MM.1S (cell line): Measurements from ENCODE around the gene CLCN7.

Experiments
- DNase-seq: peaks from one replicate; pipeline ENCODE4 v3.0.0-alpha.2; 2015
- H2AFZ ChIP-seq: fragments of 300-600 bp; sonication (generic); 2 replicates; pipeline ENCODE4 v1.6.0; 2016; ENCODE audit warnings: antibody characterized with exemption, low read length
- H3F3A ChIP-seq: fragments of 300-600 bp; sonication (generic); 2 replicates; pipeline ENCODE4 v1.6.1; 2016; ENCODE audit warnings: mild to moderate bottlenecking, antibody characterized with exemption, low read length, moderate library complexity, mixed read lengths; ENCODE audit not compliant: insufficient read depth
- H3K27ac ChIP-seq: fragments of 300-600 bp; sonication (generic); 2 replicates; pipeline ENCODE4 v1.5.1; 2016; ENCODE audit warnings: mild to moderate bottlenecking, low read length
- H3K27me3 ChIP-seq: fragments of 300-600 bp; sonication (generic); replicated peaks from 2 replicates; pipeline ENCODE4 v1.6.0; 2016; ENCODE audit warnings: low read length; ENCODE audit not compliant: insufficient read depth
- H3K36me3 ChIP-seq: fragments of 300-600 bp; sonication (generic); replicated peaks from 2 replicates; pipeline ENCODE4 v1.6.1; 2016; ENCODE audit warnings: mild to moderate bottlenecking, low read length, mixed read lengths; ENCODE audit not compliant: insufficient read depth
- H3K4me1 ChIP-seq: fragments of 300-600 bp; sonication (generic); 2 replicates; pipeline ENCODE4 v1.6.1; 2016; ENCODE audit warnings: low read length, mixed read lengths
- H3K4me2 ChIP-seq: fragments of 300-600 bp; sonication (generic); 2 replicates; pipeline ENCODE4 v1.6.0; 2016; ENCODE audit warnings: low read depth, low read length
- H3K4me3 ChIP-seq: fragments of 300-600 bp; sonication (generic); 2 replicates; pipeline ENCODE4 v1.5.1; 2016; ENCODE audit warnings: low read length, mixed read lengths
- H3K79me2 ChIP-seq: fragments of 300-600 bp; sonication (generic); 2 replicates; pipeline ENCODE4 v1.6.1; 2016; ENCODE audit warnings: mixed run types, low read length, mixed read lengths
- H3K9ac ChIP-seq: fragments of 300-600 bp; sonication (generic); 2 replicates; pipeline ENCODE4 v1.6.1; 2016; ENCODE audit warnings: low read length, mixed read lengths
- H3K9me2 ChIP-seq: fragments of 300-600 bp; sonication (generic); replicated peaks from 2 replicates; pipeline ENCODE4 v1.6.1; 2016; ENCODE audit warnings: mild to moderate bottlenecking, low read length, mixed read lengths; ENCODE audit not compliant: insufficient read depth
- H3K9me3 ChIP-seq: fragments of 300-600 bp; sonication (generic); replicated peaks from 2 replicates; pipeline ENCODE4 v1.6.1; 2016; ENCODE audit warnings: mild to moderate bottlenecking, low read length, mixed read lengths; ENCODE audit not compliant: insufficient read depth
- H4K20me1 ChIP-seq: fragments of 300-600 bp; sonication (generic); 2 replicates; pipeline ENCODE4 v1.6.1; 2016; ENCODE audit warnings: mild to moderate bottlenecking, low read length, moderate library complexity, mixed read lengths; ENCODE audit not compliant: insufficient read depth
- EZH2 ChIP-seq: fragments of 300-600 bp; sonication (generic); optimal IDR thresholded peaks from 2 replicates; pipeline ENCODE3; 2017; ENCODE audit warnings: low read depth, mild to moderate bottlenecking, antibody characterized with exemption, low read length, mixed read lengths
- EZH2phosphoT487 ChIP-seq: fragments of 300-600 bp; sonication (generic); IDR thresholded peaks from 2 replicates; pipeline ENCODE4 v1.6.1; 2018; ENCODE audit warnings: antibody characterized with exemption, low read length
- TF ChIP-seq, protein P1 (sequence below): fragments of 300-600 bp; sonication (generic); IDR thresholded peaks from 2 replicates; pipeline ENCODE4 v1.5.1; 2016; ENCODE audit warnings: antibody characterized with exemption, low read length, mixed read lengths

Gene CLCN7

DNA sequence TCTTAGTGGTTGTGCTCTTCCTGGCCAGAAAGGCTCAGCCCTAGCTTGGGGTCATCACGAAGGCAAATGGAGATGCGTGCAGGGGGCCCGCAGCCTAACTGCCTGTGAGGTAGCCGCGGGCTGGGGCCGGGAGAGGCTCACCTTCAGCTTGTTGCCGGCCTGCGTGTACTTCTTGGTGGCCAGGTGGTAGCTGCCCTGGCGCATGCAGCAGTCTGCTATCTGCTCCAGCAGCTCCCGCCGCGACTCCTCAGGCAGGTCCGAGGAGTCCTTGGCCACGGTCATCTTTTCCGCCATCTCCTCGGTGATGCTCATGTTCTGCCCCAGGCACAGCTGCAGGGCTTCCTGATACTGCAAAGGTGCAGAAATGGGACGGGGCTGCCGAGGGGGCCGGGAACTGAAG lies 45.6 kb upstream of the CLCN7 start:
- Histone ChIP-seq H3K9me2 (no peaks in the 10 kb centered on the region), H3K27me3 (peaks cover 60% of the 10 kb centered on the region), H3K4me2 (no peak overlapping the region), H4K20me1 (no peaks in the 10 kb centered on the region), H3K4me3 (no peak overlapping the region), H3K9me3 (no peaks in the 10 kb centered on the region), H3K9ac (no peak overlapping the region), H3K79me2 (no peaks in the 10 kb centered on the region), H3K27ac (no peak overlapping the region), H3K36me3 (no peaks in the 10 kb centered on the region), H3F3A (no peaks in the 10 kb centered on the region), H3K4me1 (no peaks in the 10 kb centered on the region), H2AFZ (no peak overlapping the region)
- TF ChIP-seq, protein P1, sequence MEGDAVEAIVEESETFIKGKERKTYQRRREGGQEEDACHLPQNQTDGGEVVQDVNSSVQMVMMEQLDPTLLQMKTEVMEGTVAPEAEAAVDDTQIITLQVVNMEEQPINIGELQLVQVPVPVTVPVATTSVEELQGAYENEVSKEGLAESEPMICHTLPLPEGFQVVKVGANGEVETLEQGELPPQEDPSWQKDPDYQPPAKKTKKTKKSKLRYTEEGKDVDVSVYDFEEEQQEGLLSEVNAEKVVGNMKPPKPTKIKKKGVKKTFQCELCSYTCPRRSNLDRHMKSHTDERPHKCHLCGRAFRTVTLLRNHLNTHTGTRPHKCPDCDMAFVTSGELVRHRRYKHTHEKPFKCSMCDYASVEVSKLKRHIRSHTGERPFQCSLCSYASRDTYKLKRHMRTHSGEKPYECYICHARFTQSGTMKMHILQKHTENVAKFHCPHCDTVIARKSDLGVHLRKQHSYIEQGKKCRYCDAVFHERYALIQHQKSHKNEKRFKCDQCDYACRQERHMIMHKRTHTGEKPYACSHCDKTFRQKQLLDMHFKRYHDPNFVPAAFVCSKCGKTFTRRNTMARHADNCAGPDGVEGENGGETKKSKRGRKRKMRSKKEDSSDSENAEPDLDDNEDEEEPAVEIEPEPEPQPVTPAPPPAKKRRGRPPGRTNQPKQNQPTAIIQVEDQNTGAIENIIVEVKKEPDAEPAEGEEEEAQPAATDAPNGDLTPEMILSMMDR, result no peak
- no peak for TF ChIP-seq EZH2phosphoT487
- no peak for TF ChIP-seq EZH2
- no peak for DNase-seq

DNA sequence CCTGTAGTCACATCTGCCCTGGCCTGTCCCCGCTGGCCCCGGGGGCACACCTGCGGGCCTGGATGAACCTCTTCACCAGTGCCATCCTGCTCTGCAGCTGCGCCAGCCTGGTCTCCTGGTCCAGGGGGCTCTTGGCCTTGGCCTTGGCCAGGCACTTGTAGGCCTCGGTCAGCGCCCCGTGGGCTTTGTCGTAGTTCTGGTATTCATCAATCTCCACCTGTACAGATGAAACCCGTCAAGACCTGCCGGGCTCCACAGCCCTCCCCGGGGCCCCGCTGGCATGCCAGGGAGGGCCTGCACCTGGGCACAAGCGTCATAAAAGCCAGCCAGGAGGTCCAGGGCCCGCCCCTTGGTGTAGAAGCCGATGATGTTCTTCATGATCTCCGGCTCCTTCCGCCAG lies 45.0 kb upstream of the CLCN7 start:
- Histone ChIP-seq H3K9me3 (no peaks in the 10 kb centered on the region), H3K27me3 (peaks cover 54% of the 10 kb centered on the region), H4K20me1 (no peaks in the 10 kb centered on the region), H2AFZ (no peak overlapping the region), H3K79me2 (no peaks in the 10 kb centered on the region), H3K27ac (no peak overlapping the region), H3K4me1 (no peaks in the 10 kb centered on the region), H3K36me3 (no peaks in the 10 kb centered on the region), H3K9me2 (no peaks in the 10 kb centered on the region), H3K4me2 (no peak overlapping the region), H3F3A (no peaks in the 10 kb centered on the region), H3K9ac (no peak overlapping the region), H3K4me3 (no peak overlapping the region)
- TF ChIP-seq, protein P1, result no peak
- TF ChIP-seq EZH2 (no peak), EZH2phosphoT487 (no peak)
- no peak for DNase-seq

DNA sequence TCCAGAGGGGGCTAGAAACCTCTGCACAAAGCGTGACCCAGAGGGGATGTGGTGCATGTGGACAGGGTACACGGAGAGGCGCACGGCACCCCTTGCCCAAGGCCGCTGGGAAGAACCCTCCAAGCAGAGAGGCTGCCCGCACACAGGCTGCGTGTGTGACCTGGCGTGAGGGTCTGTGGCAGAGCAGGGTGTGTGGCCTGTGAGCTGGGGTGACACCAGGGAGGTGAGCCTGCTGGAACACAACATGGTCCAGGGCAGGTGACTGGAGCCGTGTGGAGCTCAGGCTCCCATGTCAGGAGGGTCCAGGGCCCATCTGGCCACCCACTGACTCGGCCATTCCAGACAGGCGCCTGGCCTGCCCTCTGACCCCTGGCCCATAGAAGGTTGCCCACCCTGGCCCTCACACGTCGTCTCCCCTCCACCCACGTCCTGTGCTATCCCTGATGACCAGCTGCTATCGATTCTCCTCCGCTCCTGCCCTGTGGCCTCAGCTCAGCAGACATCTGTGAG lies 43.9 kb upstream of the CLCN7 start:
- Histone ChIP-seq H4K20me1 (no peaks in the 10 kb centered on the region), H3K27ac (no peak overlapping the region), H3K4me1 (no peaks in the 10 kb centered on the region), H3K9me3 (no peaks in the 10 kb centered on the region), H3K79me2 (no peaks in the 10 kb centered on the region), H3K9me2 (no peaks in the 10 kb centered on the region), H3K9ac (no peak overlapping the region), H3F3A (no peaks in the 10 kb centered on the region), H2AFZ (no peak overlapping the region), H3K27me3 (peaks cover 43% of the 10 kb centered on the region), H3K4me3 (no peak overlapping the region), H3K36me3 (no peaks in the 10 kb centered on the region), H3K4me2 (no peak overlapping the region)
- DNase-seq, result no peak
- TF ChIP-seq, protein P1, result no peak
- no peak for TF ChIP-seq EZH2phosphoT487
- TF ChIP-seq EZH2, result no peak
